GM12891 (cell line): ENCODE results near the gene KCNE1.

ENCODE experiments used
- POLR2A ChIP-seq: IDR thresholded peaks from 2 replicates; pipeline ENCODE4 v1.6.1; 2011; ENCODE audit warnings: low read depth, low read length, control low read depth
- POLR2AphosphoS5 ChIP-seq: IDR thresholded peaks from 2 replicates; pipeline ENCODE4 v1.6.1; 2011; ENCODE audit warnings: low read depth, low read length, control low read depth
- POU2F2 ChIP-seq: IDR thresholded peaks from 2 replicates; pipeline ENCODE4 v1.6.1; 2011; ENCODE audit warnings: low read depth, mild to moderate bottlenecking, control low read depth, low read length, moderate library complexity
- TAF1 ChIP-seq: IDR thresholded peaks from 2 replicates; pipeline ENCODE4 v1.6.1; 2011; ENCODE audit warnings: low read depth, low read length, control low read depth

DNA sequence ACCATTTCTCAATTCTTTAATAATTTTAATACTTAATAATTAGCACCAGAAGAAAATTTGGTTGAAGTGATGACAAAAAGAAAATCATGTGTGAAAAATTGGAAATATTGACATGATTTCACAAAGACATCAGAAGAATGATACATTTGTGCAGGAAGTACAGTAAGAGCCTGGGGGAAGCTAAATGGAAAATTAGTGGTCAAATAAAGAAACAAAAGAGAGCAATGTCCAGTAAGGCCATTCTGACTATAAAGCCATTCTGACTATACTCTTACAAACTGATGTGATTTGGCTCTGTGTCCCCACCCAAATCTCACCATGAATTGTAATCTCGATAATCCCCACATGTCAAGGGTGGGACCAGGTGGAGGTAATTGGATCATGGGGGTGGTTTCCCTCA, 48.6 kb upstream of the KCNE1 start:
- TF ChIP-seq POLR2A (no peak), POLR2AphosphoS5 (no peak), TAF1 (no peak), POU2F2 (no peak)
